AG09319 (cell line): ENCODE data around the gene UBE2F.
"Not testable (repeated sequence)": the region's sequence is repeated elsewhere in the genome, so short reads cannot be mapped to it uniquely, and the experiment has no call there.

Experiments used
- DNase-seq: peaks from one replicate; pipeline ENCODE4 v3.0.0-alpha.2; 2010; ENCODE audit warnings: low read depth; ENCODE audit errors: extremely low read depth
- TF ChIP-seq, protein P1 (sequence below): IDR thresholded peaks from 2 replicates; pipeline ENCODE4 v1.5.1; 2011; ENCODE audit warnings: low read depth, mild to moderate bottlenecking, inconsistent platforms, low read length, moderate library complexity

Gene UBE2F

DNA sequence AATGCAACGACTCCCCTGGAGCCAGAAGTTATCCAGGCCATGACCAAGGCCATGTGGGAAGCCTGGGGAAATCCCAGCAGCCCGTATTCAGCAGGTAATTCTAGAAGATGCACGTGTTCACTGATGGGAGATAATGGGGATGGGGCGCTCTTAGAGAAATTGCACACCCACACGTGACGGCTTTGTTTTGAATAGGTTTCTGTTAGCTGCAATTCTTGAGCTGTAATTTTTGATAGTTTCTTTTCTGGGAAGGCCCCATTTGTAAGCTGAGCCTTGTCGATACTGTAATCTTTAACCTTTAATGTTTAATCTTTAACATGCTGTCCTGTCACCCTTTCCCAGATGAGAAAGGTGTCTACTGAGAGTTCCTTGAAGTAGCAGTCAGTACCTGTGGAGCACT lies 97.6 kb downstream of the UBE2F start:
- TF ChIP-seq, protein P1, sequence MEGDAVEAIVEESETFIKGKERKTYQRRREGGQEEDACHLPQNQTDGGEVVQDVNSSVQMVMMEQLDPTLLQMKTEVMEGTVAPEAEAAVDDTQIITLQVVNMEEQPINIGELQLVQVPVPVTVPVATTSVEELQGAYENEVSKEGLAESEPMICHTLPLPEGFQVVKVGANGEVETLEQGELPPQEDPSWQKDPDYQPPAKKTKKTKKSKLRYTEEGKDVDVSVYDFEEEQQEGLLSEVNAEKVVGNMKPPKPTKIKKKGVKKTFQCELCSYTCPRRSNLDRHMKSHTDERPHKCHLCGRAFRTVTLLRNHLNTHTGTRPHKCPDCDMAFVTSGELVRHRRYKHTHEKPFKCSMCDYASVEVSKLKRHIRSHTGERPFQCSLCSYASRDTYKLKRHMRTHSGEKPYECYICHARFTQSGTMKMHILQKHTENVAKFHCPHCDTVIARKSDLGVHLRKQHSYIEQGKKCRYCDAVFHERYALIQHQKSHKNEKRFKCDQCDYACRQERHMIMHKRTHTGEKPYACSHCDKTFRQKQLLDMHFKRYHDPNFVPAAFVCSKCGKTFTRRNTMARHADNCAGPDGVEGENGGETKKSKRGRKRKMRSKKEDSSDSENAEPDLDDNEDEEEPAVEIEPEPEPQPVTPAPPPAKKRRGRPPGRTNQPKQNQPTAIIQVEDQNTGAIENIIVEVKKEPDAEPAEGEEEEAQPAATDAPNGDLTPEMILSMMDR, result no peak
- no peak for DNase-seq

DNA sequence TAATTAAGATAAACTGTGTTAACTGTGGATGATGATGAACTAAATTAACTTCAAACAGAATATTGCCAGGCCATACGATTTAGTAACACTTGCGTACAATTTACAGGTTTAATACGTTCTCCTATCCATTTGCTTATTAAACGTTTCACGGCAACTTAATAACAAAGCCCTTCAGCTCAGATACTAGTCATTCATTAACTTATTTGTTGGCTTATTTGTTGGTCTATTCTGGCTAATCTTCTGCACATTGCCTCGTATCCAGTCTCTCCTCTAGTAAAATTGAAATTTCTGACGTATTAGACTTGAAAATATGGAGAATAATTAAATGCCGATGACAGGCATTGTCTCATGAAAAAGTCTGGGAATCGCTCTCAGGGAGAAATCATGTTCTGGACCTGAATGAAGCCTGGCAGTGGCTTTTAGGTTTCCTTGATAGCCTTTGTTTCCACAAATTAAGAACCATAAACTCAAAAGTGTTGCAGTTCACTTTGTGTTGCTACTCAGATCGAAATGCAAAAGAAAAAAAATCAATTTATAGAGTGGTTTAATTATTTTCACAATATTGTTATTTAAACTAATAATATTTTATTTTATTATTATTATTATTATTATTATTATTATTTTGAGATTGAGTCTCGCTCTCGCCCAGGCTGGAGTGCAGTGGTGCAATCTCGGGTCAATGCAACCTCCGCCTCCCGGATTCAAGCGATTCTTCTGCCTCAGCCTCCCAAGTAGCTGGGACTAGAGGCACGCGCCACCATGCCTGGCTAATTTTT lies 98.4 kb downstream of the UBE2F start:
- TF ChIP-seq, protein P1, result no peak
- no peak for DNase-seq

DNA sequence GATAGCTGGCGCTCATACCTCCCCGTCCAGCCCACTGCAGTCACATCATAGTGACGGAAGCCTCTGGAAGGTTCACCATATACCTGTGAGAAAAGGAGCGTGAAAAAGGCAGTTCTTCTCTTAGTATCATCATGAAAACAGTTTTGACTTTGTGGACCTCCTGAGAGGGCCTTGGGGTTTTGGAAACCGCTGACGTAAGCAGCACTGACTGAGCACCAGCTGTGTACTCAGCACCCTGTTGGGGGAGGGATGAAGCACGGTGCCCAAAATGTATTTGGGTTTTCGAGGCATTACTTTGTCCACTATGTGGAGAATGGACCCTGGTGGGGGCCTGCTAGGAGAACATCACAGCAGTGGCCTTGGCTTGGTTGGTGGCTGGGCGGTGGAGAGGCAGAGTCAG lies 99.4 kb downstream of the UBE2F start:
- DNase-seq, result no peak
- TF ChIP-seq, protein P1, result no peak

DNA sequence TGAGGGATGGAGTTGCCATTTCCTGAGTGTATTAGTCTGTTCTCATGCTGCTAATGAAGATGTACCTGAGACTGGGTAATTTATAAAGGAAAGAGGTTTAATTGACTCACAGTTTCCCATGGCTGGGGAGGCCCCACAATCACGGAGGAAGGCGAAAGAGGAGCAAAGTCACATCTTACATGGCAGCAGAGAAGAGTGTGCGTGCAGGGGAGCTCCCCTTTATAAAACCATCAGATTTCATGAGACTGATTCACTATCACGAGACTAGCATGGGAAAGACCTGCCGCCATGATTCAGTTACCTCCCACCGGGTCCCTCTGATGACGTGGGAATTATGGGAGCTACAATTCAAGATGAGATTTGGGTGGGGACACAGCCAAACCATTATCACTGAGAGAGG lies 99.9 kb downstream of the UBE2F start:
- DNase-seq, result not testable (repeated sequence)

DNA sequence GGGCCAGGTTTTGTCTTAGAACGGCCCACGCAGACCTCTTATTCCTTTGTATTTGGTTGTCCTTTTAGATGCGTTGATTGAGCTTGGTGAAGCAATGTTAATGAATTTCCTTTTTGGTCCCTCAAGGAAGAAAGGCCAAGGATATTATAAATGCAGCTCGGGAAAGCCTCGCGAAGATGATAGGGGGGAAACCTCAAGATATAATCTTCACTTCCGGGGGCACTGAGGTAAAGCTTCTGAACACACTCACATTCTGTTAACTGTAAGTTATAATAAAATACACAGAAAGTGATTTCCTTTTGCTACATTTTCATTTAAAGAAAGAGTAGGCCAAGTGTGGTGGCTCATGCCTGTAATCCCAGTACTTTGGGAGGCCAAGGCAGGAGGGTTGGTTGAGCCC lies 101.1 kb downstream of the UBE2F start:
- TF ChIP-seq, protein P1, result no peak
- no peak for DNase-seq

DNA sequence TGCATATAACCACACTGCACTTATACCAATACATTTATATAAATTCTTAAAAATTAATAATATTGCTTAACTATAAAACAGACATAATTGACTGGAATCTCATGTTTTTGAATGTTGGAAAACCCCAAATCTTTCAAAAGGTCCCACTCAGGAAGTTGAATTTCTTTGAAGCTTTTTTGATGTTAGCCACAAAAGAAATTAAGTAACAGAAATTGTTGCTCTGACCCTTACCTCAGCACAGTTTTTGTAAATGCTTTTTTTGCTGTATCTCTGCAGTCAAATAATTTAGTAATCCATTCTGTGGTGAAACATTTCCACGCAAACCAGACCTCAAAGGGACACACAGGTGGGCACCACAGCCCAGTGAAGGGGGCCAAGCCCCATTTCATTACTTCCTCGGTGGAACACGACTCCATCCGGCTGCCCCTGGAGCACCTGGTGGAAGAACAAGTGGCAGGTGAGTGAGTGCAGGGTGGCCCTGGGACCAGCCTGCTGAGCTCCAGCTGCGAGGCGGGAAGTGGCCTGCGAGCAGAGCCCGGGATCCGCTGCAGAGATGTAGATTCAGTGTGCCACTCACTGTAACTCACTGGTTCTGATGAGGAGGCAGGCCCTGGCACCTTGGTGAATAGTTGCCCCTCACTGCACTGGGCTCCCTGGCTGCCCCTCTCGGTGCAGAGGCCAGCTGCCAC lies 102.4 kb downstream of the UBE2F start:
- no peak for DNase-seq
- TF ChIP-seq, protein P1, result no peak

DNA sequence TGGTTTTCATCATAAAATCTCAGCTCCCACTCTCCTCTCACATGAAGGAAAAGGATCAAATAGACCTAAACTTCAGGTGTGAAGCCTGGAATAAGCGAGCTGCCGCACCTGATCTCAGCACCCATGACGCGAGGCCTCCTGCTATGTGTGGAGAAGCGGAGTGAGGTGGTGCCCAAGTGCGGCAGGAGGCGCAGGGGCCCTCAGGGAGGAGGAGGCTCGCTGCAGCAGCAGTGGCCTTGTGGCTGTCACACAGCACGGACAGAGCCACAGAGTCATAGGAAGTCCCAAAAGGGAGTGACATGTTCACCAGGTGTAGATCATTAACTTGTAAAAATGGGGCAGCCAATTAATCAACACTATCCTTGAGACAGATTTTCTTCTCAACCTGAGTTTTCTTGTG lies 103.1 kb downstream of the UBE2F start:
- TF ChIP-seq, protein P1, result no peak
- no peak for DNase-seq
